DMS53 treated with DMSO at 0.1 percent for 48 hours (cell line): ENCODE data around the gene SRRT.
"Not testable (repeated sequence)": the region's sequence is repeated elsewhere in the genome, so short reads cannot be mapped to it uniquely, and the experiment has no call there.

Experiments used
- DNase-seq: peaks from one replicate; lab custom pipeline; 2025; ENCODE audit not compliant: unreplicated experiment; lab: John Stamatoyannopoulos, UW

The SRRT gene

DNA sequence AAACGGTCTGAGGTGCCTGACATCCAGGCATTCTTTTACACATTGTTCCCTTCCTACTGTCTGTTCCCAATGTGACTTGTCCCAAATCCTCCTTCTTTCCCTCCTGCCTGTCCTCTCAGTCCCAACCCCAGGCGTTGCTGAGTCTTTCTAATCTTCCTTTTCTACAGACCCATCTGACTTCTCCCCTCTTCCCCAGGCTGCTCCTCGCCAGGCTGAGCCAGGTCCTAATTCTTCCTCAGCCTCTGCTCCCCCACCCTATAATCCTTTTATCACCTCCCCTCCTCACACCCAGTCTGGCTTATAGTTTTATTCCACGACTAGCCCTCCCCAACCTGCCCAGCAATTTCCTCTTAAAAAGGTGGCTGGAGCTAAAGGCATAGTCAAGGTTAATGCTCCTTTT, 48.7 kb downstream of the SRRT start:
- DNase-seq = not testable (repeated sequence)

DNA sequence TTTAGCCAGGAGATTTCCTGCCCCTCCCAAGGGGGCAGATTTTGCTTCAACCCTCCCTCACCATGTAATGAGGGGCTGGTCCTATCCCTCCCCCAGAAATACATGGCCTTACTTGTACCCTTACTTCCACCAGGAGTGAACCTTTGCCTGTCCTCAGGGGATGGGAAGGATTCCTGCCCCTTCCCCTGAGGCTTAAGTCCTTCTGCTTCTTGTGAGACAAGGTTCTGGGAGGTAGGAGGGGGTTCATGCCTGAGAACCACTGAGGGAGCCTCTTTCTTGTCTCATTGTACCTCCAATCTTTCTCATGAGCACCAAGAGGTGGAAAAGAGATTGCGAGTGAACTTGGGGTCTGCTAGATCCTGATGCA, 54.9 kb downstream of the SRRT start:
- DNase-seq = no peak

DNA sequence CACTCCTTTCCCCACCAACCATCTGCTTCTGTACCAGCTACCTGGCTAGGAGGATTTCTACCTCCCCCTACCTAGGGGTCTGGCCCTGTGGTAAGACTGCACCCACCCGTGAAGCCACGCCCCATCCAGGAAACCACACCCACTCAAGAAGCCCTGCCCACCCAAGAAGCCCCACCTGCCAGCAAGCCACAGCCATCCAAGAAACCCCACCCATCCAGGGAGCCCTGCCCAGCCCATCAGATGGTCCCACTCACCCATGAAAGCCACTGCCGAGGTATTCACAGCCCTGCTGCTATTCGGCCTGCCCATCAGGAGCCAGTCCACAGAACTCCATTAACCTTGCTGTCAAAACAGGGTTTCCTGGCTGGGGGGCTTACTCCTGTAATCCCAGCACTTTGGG, 58.8 kb downstream of the SRRT start:
- DNase-seq = no peak

DNA sequence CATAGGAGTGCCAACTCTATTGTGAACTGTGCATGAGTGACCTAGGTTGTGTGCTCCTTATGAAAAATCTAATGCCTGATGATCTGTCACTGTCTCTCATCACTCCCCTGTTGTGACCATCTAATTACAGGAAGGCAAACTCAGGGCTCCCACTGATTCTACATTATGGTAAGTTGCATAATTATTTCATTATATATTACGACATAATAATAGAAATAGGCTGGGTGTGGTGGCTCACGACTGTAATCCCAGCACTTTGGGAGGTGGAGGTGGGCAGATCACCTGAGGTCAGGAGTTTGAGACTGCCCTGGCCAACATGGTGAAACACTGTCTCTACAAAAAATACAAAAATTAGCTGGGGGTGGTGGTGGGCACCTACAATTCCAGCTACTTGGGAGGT, 60.5 kb downstream of the SRRT start:
- not testable (repeated sequence) for DNase-seq

DNA sequence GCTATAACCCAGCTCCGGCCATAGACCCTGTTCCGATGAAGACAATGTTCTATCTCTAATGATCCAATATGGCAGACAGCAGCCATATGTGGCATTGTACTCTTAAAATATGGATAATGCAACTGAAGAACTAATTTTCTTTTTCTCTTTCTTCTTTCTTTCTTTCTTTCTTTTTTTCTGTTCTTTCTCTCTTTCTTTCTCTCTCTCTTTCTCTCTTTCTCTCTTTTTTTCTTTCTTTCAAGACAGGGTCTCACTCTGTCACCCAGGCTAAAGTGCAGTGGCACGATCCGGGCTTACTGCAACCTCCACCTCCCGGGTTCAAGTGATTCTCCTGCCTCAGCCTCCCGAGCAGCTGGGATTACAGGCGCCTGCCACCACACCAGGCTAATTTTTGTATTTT, 61.3 kb downstream of the SRRT start:
- not testable (repeated sequence) for DNase-seq
